ENCODE results near the gene MGLL.

MGLL gene

DNA sequence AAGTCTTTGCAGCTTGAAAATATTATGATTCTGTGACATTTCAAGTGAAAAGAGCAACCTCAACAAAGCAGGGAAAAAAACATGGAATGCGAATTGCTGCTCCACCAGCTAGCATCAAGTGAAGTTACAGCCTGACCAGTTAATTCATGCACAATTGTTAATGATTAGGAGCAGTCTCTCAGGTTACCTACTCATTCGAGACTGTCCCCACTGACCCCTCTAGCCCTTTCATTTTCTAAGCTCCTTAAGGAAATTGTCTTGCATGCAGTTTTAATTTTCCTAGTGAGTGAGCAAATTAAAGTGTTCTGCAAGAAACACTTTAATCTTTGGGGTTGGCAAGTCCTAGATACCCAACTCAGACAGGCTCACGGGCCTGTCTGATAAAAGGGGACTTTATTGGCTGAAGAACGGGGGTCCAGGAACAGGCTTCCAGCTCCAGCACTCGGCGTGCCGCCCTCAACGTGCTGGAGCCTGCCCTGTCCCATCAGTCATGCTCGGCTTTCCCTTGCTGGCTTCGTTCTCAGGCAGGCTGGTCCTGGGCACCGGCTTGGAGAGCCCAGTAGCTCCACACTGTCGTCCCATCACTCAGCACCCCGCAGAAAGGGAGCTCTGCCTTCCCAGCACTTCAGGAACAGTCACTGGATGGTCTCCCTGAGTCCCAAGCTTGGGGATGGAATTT, 175.0 kb downstream of the MGLL start:
- no peak for DNase-seq

DNA sequence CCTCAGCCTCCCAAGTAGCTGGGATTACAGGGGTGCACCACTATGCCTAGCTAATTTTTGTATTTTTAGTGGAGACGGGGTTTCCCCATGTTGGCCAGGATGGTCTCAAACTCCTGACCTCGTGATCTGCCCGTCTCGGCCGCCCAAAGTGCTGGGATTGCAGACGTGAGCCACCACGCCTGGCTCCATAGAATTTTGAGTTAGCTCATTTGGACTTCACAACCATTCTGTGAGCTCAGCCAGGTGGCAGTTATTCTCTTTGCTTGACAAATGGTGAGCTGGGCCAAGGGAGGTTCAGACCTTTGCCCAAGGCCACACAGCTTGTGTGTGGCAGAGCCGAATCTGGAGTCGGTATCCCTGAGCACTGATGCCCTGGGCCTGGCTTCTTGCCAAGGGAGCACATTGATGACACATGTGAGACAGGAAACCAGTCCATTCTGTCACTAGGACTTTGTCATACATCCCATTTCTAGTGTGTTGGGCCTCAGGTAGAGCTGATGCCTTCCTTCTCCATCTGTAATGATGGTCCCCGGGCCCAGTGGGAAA, 175.7 kb downstream of the MGLL start:
- DNase-seq: no peak

DNA sequence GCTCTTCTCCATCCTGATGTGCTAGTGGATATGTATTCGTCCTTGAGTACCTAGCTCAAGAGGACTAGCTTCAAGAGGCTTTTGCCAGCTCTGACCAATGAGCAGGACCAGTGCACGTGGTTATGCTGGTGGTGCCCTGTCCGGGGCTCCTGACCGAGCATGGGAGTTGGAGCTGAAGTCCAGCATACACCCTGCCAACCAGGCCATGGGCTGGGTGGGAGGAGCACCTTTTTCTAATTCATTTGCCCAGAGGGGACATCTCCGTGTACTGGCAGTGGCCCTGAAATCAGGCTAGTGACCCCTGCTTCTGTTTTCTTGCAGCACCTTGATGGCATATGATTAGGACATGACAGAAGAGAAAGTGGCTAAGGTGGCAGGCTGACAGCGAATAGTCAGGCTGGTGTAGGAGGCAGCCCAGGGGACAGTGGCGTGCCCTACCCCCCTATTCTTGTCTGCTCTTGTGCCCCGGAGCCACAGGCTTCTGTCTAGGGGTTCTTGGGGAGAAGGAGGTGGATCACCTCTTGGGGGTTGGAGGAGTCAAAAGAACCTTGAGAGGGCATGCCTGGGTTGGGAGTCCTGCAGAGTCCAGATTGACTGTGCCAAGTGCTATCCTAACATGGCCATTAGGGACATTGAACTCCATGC, 176.8 kb downstream of the MGLL start:
- DNase-seq: no peak

DNA sequence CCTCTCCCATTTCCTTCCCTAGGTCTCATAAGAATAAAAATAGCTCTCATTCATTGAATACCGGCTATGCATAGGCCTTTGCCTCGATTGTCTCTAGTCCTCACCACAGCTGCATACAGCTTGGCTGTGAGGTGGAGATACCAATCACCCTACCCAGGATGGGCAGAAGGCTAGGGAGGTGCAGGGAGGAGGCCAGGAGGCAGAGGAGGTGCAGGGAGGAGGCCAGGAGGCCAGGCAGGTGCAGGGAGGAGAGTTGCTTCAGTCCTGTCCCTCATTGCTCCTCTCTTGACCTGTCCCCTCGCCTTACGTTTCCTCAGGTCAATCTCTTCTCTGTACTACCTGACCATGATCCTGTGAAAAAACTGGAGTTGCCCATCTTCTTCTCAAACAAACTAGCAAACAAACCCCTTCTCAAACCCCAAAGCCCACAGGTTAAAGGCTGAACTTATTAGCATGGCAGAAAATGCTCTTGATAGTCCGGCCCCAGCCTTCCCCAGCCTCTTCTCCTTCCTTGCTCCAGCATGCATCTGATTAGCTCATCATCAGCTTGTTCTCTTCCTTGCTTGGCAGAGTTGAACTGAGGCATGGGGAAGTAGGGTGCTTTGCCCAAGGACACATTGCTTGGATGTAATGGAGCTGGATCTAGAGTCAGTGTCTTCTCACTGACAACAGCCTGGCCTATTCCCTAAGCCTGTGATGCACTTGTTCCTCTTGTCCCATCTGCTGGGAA, 177.5 kb downstream of the MGLL start:
- DNase-seq: no peak

DNA sequence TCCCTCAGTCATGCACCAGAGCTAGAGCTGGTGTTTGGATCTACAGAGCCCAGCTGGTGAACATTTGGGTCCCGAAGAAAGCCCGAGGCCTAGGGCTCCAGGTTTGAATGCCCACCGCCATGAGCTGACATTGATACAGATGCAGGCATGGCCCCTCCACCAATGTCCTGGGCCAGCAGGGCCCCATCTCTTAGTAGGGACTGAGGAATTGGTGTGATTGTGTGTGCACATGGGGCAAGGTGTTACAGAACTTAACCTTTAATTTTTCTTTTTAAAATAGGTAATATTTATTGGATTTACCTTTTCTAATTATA, 182.3 kb downstream of the MGLL start:
- DNase-seq: no peak

DNA sequence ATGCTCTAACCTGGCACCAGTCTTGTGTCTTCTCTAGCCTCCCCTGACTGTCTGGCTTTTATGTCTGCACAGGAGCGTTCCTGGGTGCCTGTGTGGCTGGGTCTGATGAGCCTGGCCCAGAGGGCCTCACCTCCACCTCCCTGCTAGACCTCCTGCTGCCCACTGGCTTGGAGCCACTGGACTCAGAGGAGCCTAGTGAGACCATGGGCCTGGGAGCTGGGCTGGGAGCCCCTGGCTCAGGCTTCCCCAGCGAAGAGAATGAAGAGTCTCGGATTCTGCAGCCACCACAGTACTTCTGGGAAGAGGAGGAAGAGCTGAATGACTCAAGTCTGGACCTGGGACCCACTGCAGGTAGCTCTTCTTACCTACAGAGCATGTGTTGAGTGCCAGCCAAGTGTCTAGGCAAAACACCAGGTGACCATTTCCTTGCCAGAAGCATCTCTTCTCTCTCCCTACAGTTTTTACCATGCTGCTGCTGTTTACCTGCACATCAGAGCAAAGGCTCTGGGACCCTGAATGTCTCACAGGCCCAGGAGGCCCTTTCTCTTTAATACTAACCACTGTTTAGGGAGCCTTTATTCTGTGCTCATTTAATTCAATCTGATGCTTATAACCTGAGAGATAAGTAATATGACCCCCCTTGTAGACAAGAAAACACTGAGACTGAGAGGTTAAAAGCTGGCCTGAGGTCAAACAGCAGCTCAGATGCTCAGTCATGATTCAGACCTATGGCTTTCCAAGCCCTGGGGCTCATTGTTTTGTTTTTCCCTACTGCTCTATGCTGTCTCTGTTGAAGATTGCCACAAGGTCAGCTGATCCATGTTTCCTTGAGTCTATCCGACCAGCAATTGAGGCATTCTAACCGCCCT, 182.9 kb downstream of the MGLL start:
- no peak for DNase-seq
